ENCODE data around the gene KRTAP10-5.
"Not testable (repeated sequence)": the region's sequence is repeated elsewhere in the genome, so short reads cannot be mapped to it uniquely, and the experiment has no call there.

DNA sequence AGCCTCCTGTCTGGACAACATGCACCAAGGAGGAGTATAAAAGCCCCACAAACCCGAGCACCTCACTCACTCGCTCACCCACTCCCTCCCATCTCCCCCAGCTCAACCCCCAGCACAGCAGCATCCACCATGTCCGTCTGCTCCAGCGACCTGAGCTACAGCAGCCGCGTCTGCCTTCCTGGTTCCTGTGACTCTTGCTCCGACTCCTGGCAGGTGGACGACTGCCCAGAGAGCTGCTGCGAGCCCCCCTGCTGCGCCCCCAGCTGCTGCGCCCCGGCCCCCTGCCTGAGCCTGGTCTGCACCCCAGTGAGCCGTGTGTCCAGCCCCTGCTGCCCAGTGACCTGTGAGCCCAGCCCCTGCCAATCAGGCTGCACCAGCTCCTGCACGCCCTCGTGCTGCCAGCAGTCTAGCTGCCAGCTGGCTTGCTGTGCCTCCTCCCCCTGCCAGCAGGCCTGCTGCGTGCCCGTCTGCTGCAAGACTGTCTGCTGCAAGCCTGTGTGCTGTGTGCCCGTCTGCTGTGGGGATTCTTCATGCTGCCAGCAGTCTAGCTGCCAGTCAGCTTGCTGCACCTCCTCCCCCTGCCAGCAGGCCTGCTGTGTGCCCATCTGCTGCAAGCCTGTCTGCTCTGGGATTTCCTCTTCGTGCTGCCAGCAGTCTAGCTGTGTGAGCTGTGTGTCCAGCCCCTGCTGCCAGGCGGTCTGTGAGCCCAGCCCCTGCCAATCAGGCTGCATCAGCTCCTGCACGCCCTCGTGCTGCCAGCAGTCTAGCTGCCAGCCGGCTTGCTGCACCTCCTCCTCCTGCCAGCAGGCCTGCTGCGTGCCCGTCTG lies 6.6 kb downstream of the KRTAP10-5 start, which contains the start of gene KRTAP10-4:
- TF ChIP-seq, protein P1, sequence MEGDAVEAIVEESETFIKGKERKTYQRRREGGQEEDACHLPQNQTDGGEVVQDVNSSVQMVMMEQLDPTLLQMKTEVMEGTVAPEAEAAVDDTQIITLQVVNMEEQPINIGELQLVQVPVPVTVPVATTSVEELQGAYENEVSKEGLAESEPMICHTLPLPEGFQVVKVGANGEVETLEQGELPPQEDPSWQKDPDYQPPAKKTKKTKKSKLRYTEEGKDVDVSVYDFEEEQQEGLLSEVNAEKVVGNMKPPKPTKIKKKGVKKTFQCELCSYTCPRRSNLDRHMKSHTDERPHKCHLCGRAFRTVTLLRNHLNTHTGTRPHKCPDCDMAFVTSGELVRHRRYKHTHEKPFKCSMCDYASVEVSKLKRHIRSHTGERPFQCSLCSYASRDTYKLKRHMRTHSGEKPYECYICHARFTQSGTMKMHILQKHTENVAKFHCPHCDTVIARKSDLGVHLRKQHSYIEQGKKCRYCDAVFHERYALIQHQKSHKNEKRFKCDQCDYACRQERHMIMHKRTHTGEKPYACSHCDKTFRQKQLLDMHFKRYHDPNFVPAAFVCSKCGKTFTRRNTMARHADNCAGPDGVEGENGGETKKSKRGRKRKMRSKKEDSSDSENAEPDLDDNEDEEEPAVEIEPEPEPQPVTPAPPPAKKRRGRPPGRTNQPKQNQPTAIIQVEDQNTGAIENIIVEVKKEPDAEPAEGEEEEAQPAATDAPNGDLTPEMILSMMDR (IDR thresholded peaks at IDR 0.05) = not testable (repeated sequence)
- TF ChIP-seq POLR2A (IDR thresholded peaks at IDR 0.05) = not testable (repeated sequence)

All from adrenal gland (tissue), 5 donors.